ENCODE results near the gene DXO. TPM values are rescaled to one million over a fixed set of nuclear protein-coding genes. Genes with fewer than 3 reads are reported as not detected.

The DXO gene
- total and polyA plus RNA-seq, 2 of the 13 experiments (the other 11 are each of a cell fraction or from before 2014, with no cell fraction given): 18.6 to 26.2 TPM

DNA sequence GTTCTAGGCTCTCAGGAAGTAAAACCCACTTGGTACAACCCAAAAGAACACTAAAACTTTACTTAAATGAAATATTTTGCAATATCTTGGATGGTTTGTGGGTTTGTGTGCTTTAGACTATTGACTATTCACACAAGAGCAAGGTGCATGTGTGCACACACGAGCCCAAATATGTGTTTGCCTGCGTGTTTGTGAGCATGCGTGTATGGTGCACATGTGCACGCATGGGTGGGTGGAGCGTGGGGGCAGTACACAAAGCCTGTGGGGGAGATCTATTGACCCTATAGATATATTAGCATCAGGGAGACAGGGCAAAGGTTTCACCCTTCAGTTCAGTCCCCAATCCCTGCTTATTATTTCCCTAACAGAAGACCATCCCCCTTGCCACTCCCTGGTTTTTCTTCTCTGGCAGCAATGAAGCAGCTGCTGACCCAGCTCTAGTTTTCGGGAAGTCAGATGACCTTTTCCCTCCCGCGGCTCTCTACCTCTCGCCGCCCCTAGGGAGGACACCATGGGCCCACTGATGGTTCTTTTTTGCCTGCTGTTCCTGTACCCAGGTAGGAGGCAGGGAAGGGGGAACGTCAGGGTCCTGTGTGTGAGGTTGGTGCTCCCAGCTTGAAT lies 44.6 kb downstream of the DXO start, which contains the start of gene C2 (continued):
- TF ChIP-seq, protein P1, sequence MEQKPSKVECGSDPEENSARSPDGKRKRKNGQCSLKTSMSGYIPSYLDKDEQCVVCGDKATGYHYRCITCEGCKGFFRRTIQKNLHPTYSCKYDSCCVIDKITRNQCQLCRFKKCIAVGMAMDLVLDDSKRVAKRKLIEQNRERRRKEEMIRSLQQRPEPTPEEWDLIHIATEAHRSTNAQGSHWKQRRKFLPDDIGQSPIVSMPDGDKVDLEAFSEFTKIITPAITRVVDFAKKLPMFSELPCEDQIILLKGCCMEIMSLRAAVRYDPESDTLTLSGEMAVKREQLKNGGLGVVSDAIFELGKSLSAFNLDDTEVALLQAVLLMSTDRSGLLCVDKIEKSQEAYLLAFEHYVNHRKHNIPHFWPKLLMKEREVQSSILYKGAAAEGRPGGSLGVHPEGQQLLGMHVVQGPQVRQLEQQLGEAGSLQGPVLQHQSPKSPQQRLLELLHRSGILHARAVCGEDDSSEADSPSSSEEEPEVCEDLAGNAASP (CRISPR knock-in tag; IDR thresholded peaks at IDR 0.05; ENCODE audit: borderline replicate concordance): peak; percentile 83; the same call in 1 of the 2 replicates
- TF ChIP-seq, protein P2, sequence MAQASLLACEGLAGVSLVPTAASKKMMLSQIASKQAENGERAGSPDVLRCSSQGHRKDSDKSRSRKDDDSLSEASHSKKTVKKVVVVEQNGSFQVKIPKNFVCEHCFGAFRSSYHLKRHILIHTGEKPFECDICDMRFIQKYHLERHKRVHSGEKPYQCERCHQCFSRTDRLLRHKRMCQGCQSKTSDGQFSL (CRISPR knock-in tag; IDR thresholded peaks at IDR 0.05): peak; percentile 82; the same call in 1 of the 2 replicates
- TF ChIP-seq SSRP1 (CRISPR knock-in tag; IDR thresholded peaks at IDR 0.05): peak; percentile 23; the same call in 1 of the 2 replicates
- 0 out of 2 replicates have a peak, but pooled peaks have one; percentile 29 for TF ChIP-seq SMARCC2 (IDR thresholded peaks at IDR 0.05)
- no peak for TF ChIP-seq SRSF1 (optimal IDR thresholded peaks at IDR 0.05; ENCODE audit: low read depth, low read length)
- TF ChIP-seq, protein P3, sequence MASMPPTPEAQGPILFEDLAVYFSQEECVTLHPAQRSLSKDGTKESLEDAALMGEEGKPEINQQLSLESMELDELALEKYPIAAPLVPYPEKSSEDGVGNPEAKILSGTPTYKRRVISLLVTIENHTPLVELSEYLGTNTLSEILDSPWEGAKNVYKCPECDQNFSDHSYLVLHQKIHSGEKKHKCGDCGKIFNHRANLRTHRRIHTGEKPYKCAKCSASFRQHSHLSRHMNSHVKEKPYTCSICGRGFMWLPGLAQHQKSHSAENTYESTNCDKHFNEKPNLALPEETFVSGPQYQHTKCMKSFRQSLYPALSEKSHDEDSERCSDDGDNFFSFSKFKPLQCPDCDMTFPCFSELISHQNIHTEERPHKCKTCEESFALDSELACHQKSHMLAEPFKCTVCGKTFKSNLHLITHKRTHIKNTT (CRISPR knock-in tag; IDR thresholded peaks at IDR 0.05): no peak
- TF ChIP-seq ZNF496 (CRISPR knock-in tag; IDR thresholded peaks at IDR 0.05; ENCODE audit: insufficient replicate concordance): no peak
- 0 out of 2 replicates have a peak, but pooled peaks have one; percentile 46 for TF ChIP-seq ZNF589 (CRISPR knock-in tag; conservative IDR thresholded peaks at IDR 0.05)
- TF ChIP-seq, protein P4, sequence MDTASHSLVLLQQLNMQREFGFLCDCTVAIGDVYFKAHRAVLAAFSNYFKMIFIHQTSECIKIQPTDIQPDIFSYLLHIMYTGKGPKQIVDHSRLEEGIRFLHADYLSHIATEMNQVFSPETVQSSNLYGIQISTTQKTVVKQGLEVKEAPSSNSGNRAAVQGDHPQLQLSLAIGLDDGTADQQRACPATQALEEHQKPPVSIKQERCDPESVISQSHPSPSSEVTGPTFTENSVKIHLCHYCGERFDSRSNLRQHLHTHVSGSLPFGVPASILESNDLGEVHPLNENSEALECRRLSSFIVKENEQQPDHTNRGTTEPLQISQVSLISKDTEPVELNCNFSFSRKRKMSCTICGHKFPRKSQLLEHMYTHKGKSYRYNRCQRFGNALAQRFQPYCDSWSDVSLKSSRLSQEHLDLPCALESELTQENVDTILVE (CRISPR knock-in tag; IDR thresholded peaks at IDR 0.05): peak; percentile 71
- peak; percentile 54; the same call in 1 of the 2 replicates for TF ChIP-seq KLF11 (CRISPR knock-in tag; IDR thresholded peaks at IDR 0.05)
- no peak for TF ChIP-seq ZNF264 (CRISPR knock-in tag; IDR thresholded peaks at IDR 0.05)
- peak; percentile 77 for TF ChIP-seq ZNF430 (CRISPR knock-in tag; IDR thresholded peaks at IDR 0.05)
- TF ChIP-seq SALL2 (CRISPR knock-in tag; IDR thresholded peaks at IDR 0.05): no peak; the same call in 1 of the 2 replicates
- peak; percentile 86 for TF ChIP-seq ONECUT2 (CRISPR knock-in tag; IDR thresholded peaks at IDR 0.05)
- peak; percentile 92 for TF ChIP-seq HHEX (CRISPR knock-in tag; IDR thresholded peaks at IDR 0.05)
- TF ChIP-seq ZNF441 (CRISPR knock-in tag; IDR thresholded peaks at IDR 0.05; ENCODE audit: borderline replicate concordance): 0 out of 2 replicates have a peak, but pooled peaks have one; percentile 8
- TF ChIP-seq RELA (CRISPR knock-in tag; IDR thresholded peaks at IDR 0.05): no peak
- no peak for TF ChIP-seq ZSCAN12 (CRISPR knock-in tag; IDR thresholded peaks at IDR 0.05)
- TF ChIP-seq CCAR2 (optimal IDR thresholded peaks at IDR 0.05; ENCODE audit: low read depth, low read length): peak; percentile 79
- TF ChIP-seq ZFP90 (CRISPR knock-in tag; IDR thresholded peaks at IDR 0.05; ENCODE audit: borderline replicate concordance): no peak; the same call in 1 of the 2 replicates
- no peak for TF ChIP-seq NPAS2 (CRISPR knock-in tag; IDR thresholded peaks at IDR 0.05; ENCODE audit: borderline replicate concordance)
- peak; percentile 53; the same call in 1 of the 2 replicates for TF ChIP-seq NR2C2 (CRISPR knock-in tag; IDR thresholded peaks at IDR 0.05; ENCODE audit: borderline replicate concordance)
- peak; percentile 83 for TF ChIP-seq ZNF350 (CRISPR knock-in tag; IDR thresholded peaks at IDR 0.05; ENCODE audit: borderline replicate concordance, low read depth)
- peak; percentile 45 for TF ChIP-seq ERF (CRISPR knock-in tag; IDR thresholded peaks at IDR 0.05)
- TF ChIP-seq MEF2D (CRISPR knock-in tag; IDR thresholded peaks at IDR 0.05): peak; percentile 86

All from HepG2 (cell line).